HAP-1 (cell line): ENCODE data around the gene PLEK2.
"Not testable (repeated sequence)": the region's sequence is repeated elsewhere in the genome, so short reads cannot be mapped to it uniquely, and the experiment has no call there.

Experiments
- DNase-seq, 2 experiments: peaks; one replicate each; pipeline ENCODE4 v3.0.0-alpha.2; 2016 to 2020; ENCODE audit warnings: low spot score in 2 of 2
- H3K27me3 ChIP-seq: fragments of 250-450 bp; sonication (Bioruptor Pico); 2 replicates; pipeline ENCODE4 v1.5.1; 2020; ENCODE audit warnings: low read depth, mild to moderate bottlenecking, moderate library complexity
- H3K36me3 ChIP-seq: fragments of 250-450 bp; sonication (Bioruptor Pico); replicated peaks from 2 replicates; pipeline ENCODE4 v1.5.1; 2020; ENCODE audit warnings: mild to moderate bottlenecking
- H3K4me1 ChIP-seq: fragments of 250-450 bp; sonication (Bioruptor Pico); 2 replicates; pipeline ENCODE4 v1.5.1; 2020; ENCODE audit warnings: mild to moderate bottlenecking
- H3K4me3 ChIP-seq: fragments of 250-450 bp; sonication (Bioruptor Pico); 2 replicates; pipeline ENCODE4 v1.5.1; 2020; ENCODE audit warnings: mild to moderate bottlenecking, moderate library complexity
- H3K9me3 ChIP-seq: fragments of 250-450 bp; sonication (Bioruptor Pico); 2 replicates; pipeline ENCODE4 v1.5.1; 2020; ENCODE audit warnings: mild to moderate bottlenecking, moderate library complexity
- in situ Hi-C: fragments of 300-500 bp; cut with MboI; formaldehyde crosslinking; loops from 3 replicates; pipeline ENCODE4 v1.14.3; 2020; ENCODE audit warnings: low sequenced_read_pairs, inconsistent platforms, mixed read lengths

PLEK2 gene

GRCh38 chr14:67352055-67352454 lies 59.9 kb downstream of the PLEK2 start:
- Histone ChIP-seq H3K9me3 (no peaks in the 10 kb centered on the region), H3K27me3 (no peaks in the 10 kb centered on the region), H3K4me1 (peaks cover 4% of the 10 kb centered on the region), H3K36me3 (peaks cover 27% of the 10 kb centered on the region), H3K4me3 (no peak overlapping the region)
- in situ Hi-C loops, result no loop called here
- no peak for DNase-seq

- H3K27me3 ChIP-seq, result no peaks in the 10 kb centered on the region
- H3K36me3 ChIP-seq, result peaks cover 44% of the 10 kb centered on the region
- in situ Hi-C loops, result no loop called here
- no peak overlapping the region for H3K4me3 ChIP-seq
- no peak for DNase-seq
- H3K4me1 ChIP-seq, result no peaks in the 10 kb centered on the region
- no peaks in the 10 kb centered on the region for H3K9me3 ChIP-seq
Observed at GRCh38 chr14:67345583-67345982, 66.4 kb downstream of the PLEK2 start.

GRCh38 chr14:67343601-67344230 lies 68.2 kb downstream of the PLEK2 start:
- DNase-seq, result no peak
- no peaks in the 10 kb centered on the region for H3K9me3 ChIP-seq
- peaks cover 36% of the 10 kb centered on the region for H3K36me3 ChIP-seq
- no peaks in the 10 kb centered on the region for H3K27me3 ChIP-seq
- in situ Hi-C loops, result no loop called here
- H3K4me3 ChIP-seq, result no peak overlapping the region
- no peaks in the 10 kb centered on the region for H3K4me1 ChIP-seq

- peaks cover 53% of the 10 kb centered on the region for H3K36me3 ChIP-seq
- H3K9me3 ChIP-seq, H3K4me1 ChIP-seq, H3K27me3 ChIP-seq, in situ Hi-C loops, H3K4me3 ChIP-seq, DNase-seq: not testable (repeated sequence)
Observed at GRCh38 chr14:67341231-67341630, 70.7 kb downstream of the PLEK2 start.
